Astrocyte (in vitro differentiated cells and primary cell): ENCODE measurements around the gene PPP2R2D. TPM values are rescaled to one million over a fixed set of nuclear protein-coding genes. Genes with fewer than 3 reads are reported as not detected.
"Not testable (repeated sequence)": the region's sequence is repeated elsewhere in the genome, so short reads cannot be mapped to it uniquely, and the experiment has no call there.

Experiments
- DNase-seq: peaks from one replicate; pipeline ENCODE4 v3.0.0-alpha.2; 2010; ENCODE audit warnings: low read depth
- FAIRE-seq: peaks from 2 replicates; lab custom pipeline; 2011; peaks lifted over from hg19 to GRCh38; lab: Jason Lieb, UNC
- H2AFZ ChIP-seq: 2 replicates; pipeline ENCODE4 v1.6.0; 2012; ENCODE audit warnings: low read depth, low read length, inconsistent platforms
- H3K27ac ChIP-seq: 2 replicates; pipeline ENCODE4 v1.5.1; 2011; ENCODE audit warnings: low read depth, low read length, inconsistent platforms
- H3K27me3 ChIP-seq: 2 replicates; pipeline ENCODE4 v1.6.0; 2011; ENCODE audit warnings: low read length, inconsistent platforms; ENCODE audit not compliant: insufficient read depth
- H3K36me3 ChIP-seq: 2 replicates; pipeline ENCODE4 v1.5.1; 2011; ENCODE audit warnings: low read length, inconsistent platforms; ENCODE audit not compliant: insufficient read depth
- H3K4me1 ChIP-seq: 2 replicates; pipeline ENCODE4 v1.5.1; 2011; ENCODE audit warnings: low read length, inconsistent platforms; ENCODE audit not compliant: insufficient read depth
- H3K4me2 ChIP-seq: 2 replicates; pipeline ENCODE4 v1.6.0; 2012; ENCODE audit warnings: low read length, inconsistent platforms
- H3K4me3 ChIP-seq: 2 replicates; pipeline ENCODE4 v1.5.1; 2011; ENCODE audit warnings: low read depth, mild to moderate bottlenecking, low read length, inconsistent platforms; ENCODE audit not compliant: insufficient read depth
- H3K79me2 ChIP-seq: 2 replicates; pipeline ENCODE4 v1.6.0; 2012; ENCODE audit warnings: mild to moderate bottlenecking, low read length, inconsistent platforms; ENCODE audit not compliant: insufficient read depth
- H3K9ac ChIP-seq: 2 replicates; pipeline ENCODE4 v1.6.0; 2012; ENCODE audit warnings: mild to moderate bottlenecking, low read length, inconsistent platforms
- H3K9me3 ChIP-seq: 2 replicates; pipeline ENCODE4 v1.5.1; 2012; ENCODE audit warnings: low read depth, mild to moderate bottlenecking, low read length, inconsistent platforms; ENCODE audit not compliant: insufficient read depth
- H4K20me1 ChIP-seq: 2 replicates; pipeline ENCODE4 v1.6.0; 2012; ENCODE audit warnings: low read length, inconsistent platforms; ENCODE audit not compliant: insufficient read depth
- H3K27ac Mint-ChIP-seq: one replicate; pipeline ENCODE4 v1.8.0; 2021; ENCODE audit warnings: mild to moderate bottlenecking, mixed read lengths; ENCODE audit not compliant: unreplicated experiment
- H3K27me3 Mint-ChIP-seq: one replicate; pipeline ENCODE4 v1.8.0; 2021; ENCODE audit warnings: low read depth, mixed read lengths; ENCODE audit not compliant: unreplicated experiment
- H3K36me3 Mint-ChIP-seq: one replicate; pipeline ENCODE4 v1.8.0; 2021; ENCODE audit warnings: low read depth, mixed read lengths; ENCODE audit not compliant: unreplicated experiment
- H3K4me1 Mint-ChIP-seq: one replicate; pipeline ENCODE4 v1.8.0; 2021; ENCODE audit warnings: low read depth, mixed read lengths; ENCODE audit not compliant: unreplicated experiment
- H3K4me3 Mint-ChIP-seq: one replicate; pipeline ENCODE4 v1.8.0; 2021; ENCODE audit warnings: mild to moderate bottlenecking, moderate library complexity, mixed read lengths; ENCODE audit not compliant: unreplicated experiment
- H3K9me3 Mint-ChIP-seq: one replicate; pipeline ENCODE4 v1.8.0; 2021; ENCODE audit warnings: mild to moderate bottlenecking, mixed read lengths; ENCODE audit not compliant: unreplicated experiment
- EZH2 ChIP-seq: IDR thresholded peaks from 2 replicates; pipeline ENCODE4 v1.6.1; 2012; ENCODE audit warnings: mild to moderate bottlenecking, low read length, inconsistent platforms; ENCODE audit not compliant: insufficient read depth
- total RNA-seq: library from RNA; stranded (reverse); gene quantifications from 2 replicates; pipeline ENCODE4 v1.2.1, GENCODE V29; 2021
- TF ChIP-seq, protein P1 (sequence below): IDR thresholded peaks from 2 replicates; pipeline ENCODE4 v1.5.1; 2011; ENCODE audit warnings: low read depth, mild to moderate bottlenecking, inconsistent platforms, low read length, moderate library complexity; ENCODE audit not compliant: insufficient read depth

The PPP2R2D gene
- total RNA-seq, 1 donor from 2014 or later: 32.5 TPM

DNA sequence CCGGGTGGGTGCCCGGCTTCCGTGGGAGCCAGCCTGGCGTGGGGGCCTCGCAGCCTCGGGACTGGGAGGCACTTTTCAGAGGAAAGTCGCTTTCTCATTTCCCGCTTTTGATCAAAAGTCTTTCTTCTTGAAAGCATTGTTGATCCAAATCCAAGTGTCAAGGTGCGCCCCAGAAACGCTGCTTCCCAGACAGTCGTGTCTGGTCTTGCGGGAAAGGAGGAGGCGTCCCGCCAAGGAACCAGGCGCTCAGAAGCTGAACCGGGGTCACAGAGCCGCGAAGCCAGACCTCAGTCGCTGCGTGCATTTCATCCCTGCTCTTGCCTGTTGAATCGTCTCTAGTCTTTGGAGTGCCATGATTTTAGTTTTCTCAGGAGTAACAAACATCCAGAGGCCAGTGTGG, 82.0 kb downstream of the PPP2R2D start:
- Histone ChIP-seq H3K27me3 (no peaks in the 10 kb centered on the region), H3K9me3 (no peaks in the 10 kb centered on the region), H3K79me2 (peaks cover 34% of the 10 kb centered on the region), H3K36me3 (no peaks in the 10 kb centered on the region), H3K4me1 (peaks cover 17% of the 10 kb centered on the region), H3K27ac (no peak overlapping the region), H4K20me1 (peaks cover 25% of the 10 kb centered on the region), H3K4me3 (peak overlapping the region; percentile 60), H3K9ac (peak overlapping the region; percentile 71), H3K4me2 (peak overlapping the region; percentile 98), H2AFZ (peak overlapping the region; percentile 82)
- peak overlapping the region; percentile 93 for H3K27ac Mint-ChIP-seq
- H3K9me3 Mint-ChIP-seq: peaks cover 2% of the 10 kb centered on the region
- H3K4me1 Mint-ChIP-seq: peaks cover 19% of the 10 kb centered on the region
- H3K4me3 Mint-ChIP-seq: peak overlapping the region; percentile 83
- no peak for FAIRE-seq
- TF ChIP-seq EZH2: no peak
- TF ChIP-seq, protein P1, sequence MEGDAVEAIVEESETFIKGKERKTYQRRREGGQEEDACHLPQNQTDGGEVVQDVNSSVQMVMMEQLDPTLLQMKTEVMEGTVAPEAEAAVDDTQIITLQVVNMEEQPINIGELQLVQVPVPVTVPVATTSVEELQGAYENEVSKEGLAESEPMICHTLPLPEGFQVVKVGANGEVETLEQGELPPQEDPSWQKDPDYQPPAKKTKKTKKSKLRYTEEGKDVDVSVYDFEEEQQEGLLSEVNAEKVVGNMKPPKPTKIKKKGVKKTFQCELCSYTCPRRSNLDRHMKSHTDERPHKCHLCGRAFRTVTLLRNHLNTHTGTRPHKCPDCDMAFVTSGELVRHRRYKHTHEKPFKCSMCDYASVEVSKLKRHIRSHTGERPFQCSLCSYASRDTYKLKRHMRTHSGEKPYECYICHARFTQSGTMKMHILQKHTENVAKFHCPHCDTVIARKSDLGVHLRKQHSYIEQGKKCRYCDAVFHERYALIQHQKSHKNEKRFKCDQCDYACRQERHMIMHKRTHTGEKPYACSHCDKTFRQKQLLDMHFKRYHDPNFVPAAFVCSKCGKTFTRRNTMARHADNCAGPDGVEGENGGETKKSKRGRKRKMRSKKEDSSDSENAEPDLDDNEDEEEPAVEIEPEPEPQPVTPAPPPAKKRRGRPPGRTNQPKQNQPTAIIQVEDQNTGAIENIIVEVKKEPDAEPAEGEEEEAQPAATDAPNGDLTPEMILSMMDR: no peak
- peaks cover 5% of the 10 kb centered on the region for H3K36me3 Mint-ChIP-seq
- peaks cover 6% of the 10 kb centered on the region for H3K27me3 Mint-ChIP-seq
- no peak for DNase-seq

DNA sequence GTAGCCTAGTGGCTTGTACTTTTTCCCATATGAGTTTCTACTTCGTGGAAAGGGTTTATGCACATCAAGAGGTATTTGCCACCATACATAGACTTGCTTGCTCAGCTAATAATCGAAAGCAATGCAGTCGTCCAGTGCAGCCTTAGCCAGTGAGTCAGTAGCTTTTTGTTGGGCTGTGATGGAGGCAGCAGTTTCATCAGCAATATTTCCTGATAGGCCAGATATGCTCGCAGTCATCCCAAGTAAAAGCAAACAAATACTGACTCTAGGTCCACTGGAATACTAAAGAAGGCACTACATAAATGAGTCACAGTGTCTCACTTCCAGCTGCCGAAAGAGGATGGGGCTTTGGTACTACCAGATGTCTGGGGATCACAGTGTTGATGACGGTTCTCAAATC, 83.0 kb downstream of the PPP2R2D start:
- FAIRE-seq (peak; percentile 17), DNase-seq (peak; percentile 88)
- TF ChIP-seq, protein P1: no peak
- no peak for TF ChIP-seq EZH2
- Mint-ChIP-seq H3K9me3 (peaks cover 2% of the 10 kb centered on the region), H3K36me3 (peaks cover 5% of the 10 kb centered on the region), H3K27ac (no peak overlapping the region), H3K4me3 (peak overlapping the region; percentile 83), H3K4me1 (peaks cover 13% of the 10 kb centered on the region), H3K27me3 (peaks cover 6% of the 10 kb centered on the region)
- H2AFZ ChIP-seq: no peak overlapping the region
- peaks cover 25% of the 10 kb centered on the region for H3K79me2 ChIP-seq
- H3K4me3 ChIP-seq: no peak overlapping the region
- H3K9ac ChIP-seq: no peak overlapping the region
- peak overlapping the region; percentile 21 for H3K4me2 ChIP-seq
- H3K9me3 ChIP-seq: no peaks in the 10 kb centered on the region
- peaks cover 17% of the 10 kb centered on the region for H3K4me1 ChIP-seq
- peaks cover 15% of the 10 kb centered on the region for H4K20me1 ChIP-seq
- no peaks in the 10 kb centered on the region for H3K27me3 ChIP-seq
- H3K27ac ChIP-seq: no peak overlapping the region
- no peaks in the 10 kb centered on the region for H3K36me3 ChIP-seq

DNA sequence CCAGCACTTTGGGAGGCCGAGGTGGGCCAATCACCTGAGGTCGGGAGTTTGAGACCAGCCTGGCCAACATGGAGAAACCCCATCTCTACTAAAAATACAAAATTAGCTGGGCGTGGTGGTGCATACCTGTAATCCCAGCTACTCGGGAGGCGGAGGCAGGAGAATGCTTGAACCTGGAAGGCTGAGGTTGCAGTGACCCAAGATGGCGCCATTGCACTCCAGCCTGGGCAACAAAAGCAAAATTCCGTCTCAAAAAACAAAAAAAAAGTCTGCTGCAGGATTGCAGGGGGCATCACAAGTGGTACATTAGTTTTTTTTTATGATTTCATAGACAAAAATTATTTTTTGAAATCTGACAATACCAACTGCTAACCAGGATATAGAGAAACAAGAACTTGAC, 86.0 kb downstream of the PPP2R2D start:
- not testable (repeated sequence) for H3K4me3 Mint-ChIP-seq, H3K9me3 Mint-ChIP-seq, H3K27me3 ChIP-seq, H3K27me3 Mint-ChIP-seq, H3K36me3 ChIP-seq, H4K20me1 ChIP-seq, H3K27ac Mint-ChIP-seq, H3K79me2 ChIP-seq, H3K36me3 Mint-ChIP-seq, H3K4me2 ChIP-seq, H3K27ac ChIP-seq, H3K4me1 Mint-ChIP-seq, FAIRE-seq, H3K4me1 ChIP-seq, H3K4me3 ChIP-seq, H2AFZ ChIP-seq, H3K9ac ChIP-seq, H3K9me3 ChIP-seq, DNase-seq

DNA sequence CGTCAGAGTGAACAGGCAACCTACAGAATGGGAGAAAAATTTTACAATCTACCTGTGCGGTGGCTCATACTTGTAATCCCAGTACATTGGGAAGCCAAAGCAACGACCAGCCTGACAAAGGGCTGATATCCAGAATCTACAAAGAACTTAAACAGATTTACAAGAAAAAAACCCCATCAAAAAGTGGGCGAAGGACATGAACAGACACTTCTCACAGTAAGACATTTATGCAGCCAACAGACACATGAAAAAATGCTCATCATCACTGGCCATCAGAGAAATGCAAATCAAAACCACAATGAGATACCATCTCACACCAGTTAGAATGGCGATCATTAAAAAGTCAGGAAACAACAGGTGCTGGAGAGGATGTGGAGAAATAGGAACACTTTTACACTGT, 86.5 kb downstream of the PPP2R2D start:
- not testable (repeated sequence) for H3K4me3 ChIP-seq, H3K4me3 Mint-ChIP-seq, H3K27me3 ChIP-seq, H3K9ac ChIP-seq, H3K4me2 ChIP-seq, H2AFZ ChIP-seq, H4K20me1 ChIP-seq, H3K9me3 ChIP-seq, H3K79me2 ChIP-seq, H3K27ac ChIP-seq, H3K4me1 Mint-ChIP-seq, H3K9me3 Mint-ChIP-seq, H3K27me3 Mint-ChIP-seq, H3K27ac Mint-ChIP-seq, H3K4me1 ChIP-seq, H3K36me3 ChIP-seq, FAIRE-seq, H3K36me3 Mint-ChIP-seq, DNase-seq

DNA sequence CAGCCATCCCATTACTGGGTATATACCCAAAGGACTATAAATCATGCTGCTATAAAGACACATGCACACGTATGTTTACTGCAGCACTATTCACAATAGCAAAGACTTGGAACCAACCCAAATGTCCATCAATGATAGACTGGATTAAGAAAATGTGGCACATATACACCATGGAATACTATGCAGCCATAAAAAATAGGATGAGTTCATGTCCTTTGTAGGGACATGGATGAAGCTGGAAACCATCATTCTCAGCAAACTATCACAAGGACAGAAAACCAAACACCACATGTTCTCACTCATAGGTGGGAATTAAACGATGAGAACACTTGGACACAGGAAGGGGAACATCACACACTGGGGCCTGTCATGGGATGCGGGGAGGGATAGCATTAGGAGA, 87.0 kb downstream of the PPP2R2D start:
- DNase-seq, H3K4me1 Mint-ChIP-seq, H3K27ac ChIP-seq, FAIRE-seq, H3K4me3 Mint-ChIP-seq, H3K4me2 ChIP-seq, H3K27me3 Mint-ChIP-seq, H2AFZ ChIP-seq, H4K20me1 ChIP-seq, H3K27me3 ChIP-seq, H3K4me1 ChIP-seq, H3K36me3 Mint-ChIP-seq, H3K4me3 ChIP-seq, H3K36me3 ChIP-seq, H3K27ac Mint-ChIP-seq, H3K9ac ChIP-seq, H3K9me3 Mint-ChIP-seq, H3K79me2 ChIP-seq, H3K9me3 ChIP-seq: not testable (repeated sequence)
